Measurements from ENCODE around the gene PSD.

DNA sequence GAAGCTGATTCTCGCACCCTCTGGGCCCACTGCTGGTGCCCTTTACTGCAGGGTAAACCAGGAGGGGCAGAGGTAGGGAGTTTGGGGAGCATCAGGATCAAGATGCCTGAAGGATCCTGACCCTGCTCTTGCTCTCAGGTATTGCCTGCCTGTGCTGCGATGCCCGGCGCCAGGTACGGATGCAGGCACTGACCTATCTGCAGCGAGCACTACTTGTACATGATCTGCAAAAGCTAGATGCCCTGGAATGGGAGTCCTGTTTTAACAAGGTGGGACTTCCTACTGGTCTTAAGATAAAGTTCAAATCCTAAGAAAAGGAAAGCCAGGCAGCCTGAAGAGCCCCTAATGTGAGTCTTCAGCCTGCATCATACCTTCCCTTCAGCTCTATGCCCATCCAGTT lies 39.2 kb downstream of the PSD start:
- TF ChIP-seq POLR2A (IDR thresholded peaks at IDR 0.05) = no peak
- TF ChIP-seq CTCF (IDR thresholded peaks at IDR 0.05) = no peak
